ENCODE data around the gene CCDC34.

- TF ChIP-seq CREB1 (CRISPR knock-in tag; IDR thresholded peaks at IDR 0.05; ENCODE audit: low read depth) (no peak), CTCF (conservative IDR thresholded peaks at IDR 0.05; ENCODE audit: low read depth in 2 of 2) (no peak), EZH2 (IDR thresholded peaks at IDR 0.05; ENCODE audit: low read depth, unreplicated experiment) (no peak), POLR2AphosphoS5 (IDR thresholded peaks at IDR 0.05; ENCODE audit: low read depth) (no peak), REST (IDR thresholded peaks at IDR 0.05; ENCODE audit: unreplicated experiment) (no peak), ETS1 (IDR thresholded peaks at IDR 0.05) (no peak), EZH2phosphoT487 (IDR thresholded peaks at IDR 0.05; ENCODE audit: unreplicated experiment) (no peak), STAT1 (IDR thresholded peaks at IDR 0.05; ENCODE audit: unreplicated experiment) (no peak), JUNB (IDR thresholded peaks at IDR 0.05; ENCODE audit: unreplicated experiment) (no peak), NANOG (IDR thresholded peaks at IDR 0.05; ENCODE audit: borderline replicate concordance) (no peak)
Measured at GRCh38 chr11:27349919-27350318, 13.1 kb downstream of the CCDC34 start.

Data from GM23338 (cell line).